Astrocyte of the cerebellum (primary cell): ENCODE measurements around the gene RFX8.

Source experiments
- DNase-seq: peaks from one replicate; pipeline ENCODE4 v3.0.0-alpha.2; 2011; ENCODE audit warnings: low read depth
- H3K4me3 ChIP-seq: 2 replicates; pipeline ENCODE4 v1.5.1; 2011; ENCODE audit warnings: mild to moderate bottlenecking, low read depth, low read length, moderate library complexity
- CTCF ChIP-seq: IDR thresholded peaks from 2 replicates; pipeline ENCODE4 v1.5.1; 2012; ENCODE audit warnings: low read length, low read depth, moderate library complexity, mild to moderate bottlenecking; ENCODE audit errors: missing control alignments
- in situ Hi-C: cut with HindIII; loops from 2 replicates; pipeline ENCODE4 v1.10.0; 2017; ENCODE audit warnings: low sequenced_read_pairs

RFX8 gene

GRCh38 chr2:101367508-101367907 lies 107.4 kb downstream of the RFX8 start:
- in situ Hi-C loops, result no loop called here
- TF ChIP-seq CTCF, result no peak
- no peak for DNase-seq

GRCh38 chr2:101364878-101365277 lies 110.0 kb downstream of the RFX8 start:
- TF ChIP-seq CTCF, result no peak
- in situ Hi-C loops, result no loop called here
- H3K4me3 ChIP-seq, result no peak overlapping the region
- no peak for DNase-seq

More at GRCh38 chr2:101367508-101367907, 107.4 kb downstream of the RFX8 start:
- H3K4me3 ChIP-seq, result no peak overlapping the region

GRCh38 chr2:101362777-101363176 lies 112.1 kb downstream of the RFX8 start:
- no peak for DNase-seq
- no peak overlapping the region for H3K4me3 ChIP-seq
- TF ChIP-seq CTCF, result no peak
- in situ Hi-C loops, result no loop called here

- no peak for TF ChIP-seq CTCF
- in situ Hi-C loops, result no loop called here
- DNase-seq, result no peak
- H3K4me3 ChIP-seq, result no peak overlapping the region
These were observed 112.6 kb downstream of the RFX8 start for GRCh38 chr2:101362316-101362715.

- TF ChIP-seq CTCF, result no peak
- DNase-seq, result no peak
- in situ Hi-C loops, result no loop called here
- H3K4me3 ChIP-seq, result no peak overlapping the region
These were observed 113.4 kb downstream of the RFX8 start for GRCh38 chr2:101361522-101361921.

DNA sequence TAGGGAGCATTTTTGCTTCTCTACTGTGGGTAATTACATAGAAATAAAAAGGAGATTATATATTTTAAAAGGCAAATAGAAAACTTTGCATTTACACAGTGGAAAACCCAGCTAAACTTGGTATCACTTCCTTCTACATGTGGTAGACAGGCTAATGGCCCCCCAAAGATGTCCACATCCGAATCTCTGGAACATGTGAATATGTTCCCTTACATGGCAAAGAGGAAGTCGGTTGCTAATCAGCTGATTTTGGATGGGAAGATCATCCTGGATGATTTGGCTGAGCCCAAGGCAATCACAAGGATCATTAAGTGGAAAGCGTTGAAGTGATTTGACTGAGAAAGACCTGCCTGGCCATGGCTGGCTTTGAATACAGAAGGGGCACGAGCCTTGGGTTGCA lies 113.8 kb downstream of the RFX8 start:
- DNase-seq, result no peak
- in situ Hi-C loops, result no loop called here
- no peak overlapping the region for H3K4me3 ChIP-seq
- no peak for TF ChIP-seq CTCF

- no peak for TF ChIP-seq CTCF
- DNase-seq, result no peak
- in situ Hi-C loops, result no loop called here
- H3K4me3 ChIP-seq, result no peak overlapping the region
These were observed 114.7 kb downstream of the RFX8 start for GRCh38 chr2:101360232-101360631.
